Stimulated activated naive CD8-positive, alpha-beta T cell treated with anti-CD3 and anti-CD28 coated beads, Interleukin-15, amount 100 ng/mL, for 72 hours (primary cell): ENCODE measurements around the gene RAC2.

Experiments used
- ATAC-seq: fragments of 150-1000 bp; cut with Tn5 transposase; 2 replicates; pipeline ENCODE4 v1.10.0; 2021; ENCODE audit warnings: mild to moderate bottlenecking, moderate library complexity
- DNase-seq, 2 donors: peaks; one replicate each; pipeline ENCODE4 v3.0.0; 2021 to 2022
- H3K27ac Mint-ChIP-seq, 2 donors: one replicate each; pipeline ENCODE4 v1.8.0; 2022; ENCODE audit warnings: mild to moderate bottlenecking in 2 of 2, mixed read lengths in 2 of 2, moderate library complexity in 2 of 2
- H3K27me3 Mint-ChIP-seq: one replicate; pipeline ENCODE4 v1.8.0; 2022; ENCODE audit warnings: mixed read lengths
- H3K4me1 Mint-ChIP-seq: one replicate; pipeline ENCODE4 v1.8.0; 2022; ENCODE audit warnings: mild to moderate bottlenecking, mixed read lengths
- H3K4me3 Mint-ChIP-seq, 2 donors: one replicate each; pipeline ENCODE4 v1.8.0; 2022; ENCODE audit warnings: mild to moderate bottlenecking in 2 of 2, mixed read lengths in 2 of 2, moderate library complexity in 1 of 2
- H3K9me3 Mint-ChIP-seq, 2 donors: one replicate each; pipeline ENCODE4 v1.8.0; 2022; ENCODE audit warnings: mixed read lengths in 2 of 2

The RAC2 gene

GRCh38 chr22:37179622-37180420, 64.2 kb downstream of the RAC2 start:
- Mint-ChIP-seq H3K27me3 (no peaks in the 10 kb centered on the region), H3K9me3 (no peaks in the 10 kb centered on the region), H3K27ac (no peak overlapping the region), H3K4me3 (no peak overlapping the region), H3K4me1 (peaks cover 63% of the 10 kb centered on the region)
- DNase-seq (no peak), ATAC-seq (no peak)

DNA sequence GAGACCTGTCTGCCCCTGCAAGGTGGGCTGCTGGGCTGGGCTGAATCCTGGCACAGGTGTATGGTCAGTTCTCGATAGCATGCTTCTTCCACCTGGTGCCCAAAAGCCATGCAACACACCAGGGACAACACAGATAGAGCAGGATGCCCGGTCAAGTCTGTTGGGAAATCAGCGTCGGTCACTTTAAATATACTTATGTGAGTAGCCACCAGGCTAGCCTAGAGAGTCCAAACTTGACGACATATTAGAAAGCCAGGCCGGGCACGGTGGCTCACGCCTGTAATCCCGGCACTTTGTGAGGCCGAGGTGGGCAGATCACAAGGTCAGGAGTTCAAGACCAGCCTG, 65.0 kb downstream of the RAC2 start:
- no peak overlapping the region for H3K27ac Mint-ChIP-seq
- ATAC-seq (no peak), DNase-seq (no peak)
- no peaks in the 10 kb centered on the region for H3K9me3 Mint-ChIP-seq
- H3K4me1 Mint-ChIP-seq = peaks cover 56% of the 10 kb centered on the region
- no peaks in the 10 kb centered on the region for H3K27me3 Mint-ChIP-seq
- H3K4me3 Mint-ChIP-seq = no peak overlapping the region

DNA sequence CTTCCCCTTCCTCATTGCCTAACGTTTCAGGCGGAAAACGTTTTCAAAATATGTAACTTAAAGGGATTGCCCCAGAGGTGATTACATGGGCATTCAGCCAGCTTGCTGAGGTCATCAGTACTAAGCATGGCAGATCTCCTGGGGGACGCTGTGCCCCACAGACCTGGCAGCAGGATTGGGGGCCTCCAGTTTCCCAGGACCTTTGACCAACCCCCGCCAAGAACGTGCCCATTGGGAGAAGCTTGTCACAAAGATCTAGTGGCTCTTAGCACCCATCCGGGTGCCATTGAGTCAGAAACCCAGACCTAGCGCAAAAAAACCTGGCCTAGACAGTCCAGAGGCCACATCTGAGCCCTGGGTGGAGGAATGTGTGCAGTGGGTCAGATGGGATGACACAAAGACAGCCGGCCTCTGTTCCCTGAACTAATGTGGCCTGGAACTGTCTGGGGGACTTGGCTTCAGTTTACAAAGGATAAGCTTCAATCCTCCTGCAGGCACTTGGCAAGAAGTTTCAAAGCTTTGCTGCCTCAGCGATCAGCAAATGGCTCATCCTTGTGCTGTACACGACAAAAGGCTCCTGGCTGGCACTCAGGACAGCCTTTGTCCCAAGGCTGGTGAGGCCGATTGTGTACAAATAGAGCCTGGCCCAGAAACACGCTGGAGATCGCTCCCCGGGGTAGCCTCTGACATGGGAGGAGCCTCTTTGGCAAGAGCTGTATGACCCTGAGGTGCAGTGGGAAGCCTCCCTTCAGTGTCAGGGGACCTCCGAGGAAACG, 65.5 kb downstream of the RAC2 start:
- Mint-ChIP-seq H3K27me3 (no peaks in the 10 kb centered on the region), H3K4me1 (peaks cover 50% of the 10 kb centered on the region), H3K27ac (no peak overlapping the region), H3K9me3 (no peaks in the 10 kb centered on the region), H3K4me3 (no peak overlapping the region)
- ATAC-seq (no peak), DNase-seq (no peak)

DNA sequence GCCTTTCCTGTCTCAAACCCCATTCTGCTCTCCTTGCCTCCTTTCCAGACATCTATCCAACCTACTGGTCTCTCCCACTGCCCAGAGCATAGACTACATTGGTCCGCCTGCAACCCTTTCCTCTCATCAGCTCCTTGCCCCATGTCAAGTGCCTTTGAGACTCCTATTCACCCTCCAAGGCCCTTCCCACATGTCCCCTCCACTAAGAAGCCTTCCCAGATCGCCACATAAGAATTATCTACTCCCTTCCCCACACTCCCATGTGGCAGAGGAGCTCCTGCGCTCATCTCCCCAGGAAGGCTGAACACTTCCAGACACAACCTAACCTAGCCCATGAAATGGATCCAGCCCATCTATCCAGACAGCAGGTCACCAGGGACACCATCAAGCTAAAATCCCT, 66.3 kb downstream of the RAC2 start:
- Mint-ChIP-seq H3K9me3 (no peaks in the 10 kb centered on the region), H3K27ac (peak overlapping the region; percentile 14 to 73), H3K4me1 (peaks cover 43% of the 10 kb centered on the region), H3K4me3 (no peak overlapping the region), H3K27me3 (no peaks in the 10 kb centered on the region)
- ATAC-seq (no peak), DNase-seq (no peak)

GRCh38 chr22:37177221-37177620, 66.8 kb downstream of the RAC2 start:
- Mint-ChIP-seq H3K4me3 (no peak overlapping the region), H3K4me1 (peaks cover 42% of the 10 kb centered on the region), H3K27ac (peak overlapping the region in 1 of 2 donors; percentile 14), H3K27me3 (no peaks in the 10 kb centered on the region), H3K9me3 (no peaks in the 10 kb centered on the region)
- ATAC-seq (no peak), DNase-seq (no peak)

- ATAC-seq (peak; percentile 62), DNase-seq (no peak)
- H3K27ac Mint-ChIP-seq = peak overlapping the region in 1 of 2 donors; percentile 83
- peaks cover 36% of the 10 kb centered on the region for H3K4me1 Mint-ChIP-seq
- peak overlapping the region; percentile 40 to 47 for H3K4me3 Mint-ChIP-seq
- H3K27me3 Mint-ChIP-seq = no peaks in the 10 kb centered on the region
- H3K9me3 Mint-ChIP-seq = no peaks in the 10 kb centered on the region
Measured at GRCh38 chr22:37176464-37177061, 67.5 kb downstream of the RAC2 start.

GRCh38 chr22:37175414-37176281, 68.4 kb downstream of the RAC2 start:
- Mint-ChIP-seq H3K4me3 (no peak overlapping the region), H3K9me3 (no peaks in the 10 kb centered on the region), H3K27me3 (no peaks in the 10 kb centered on the region), H3K4me1 (peaks cover 42% of the 10 kb centered on the region), H3K27ac (peak overlapping the region in 1 of 2 donors; percentile 48)
- ATAC-seq = no peak
- DNase-seq = no peak
